B cell (primary cell): ENCODE results near the gene CHMP6. TPM values are rescaled to one million over a fixed set of nuclear protein-coding genes. Genes with fewer than 3 reads are reported as not detected.

Source experiments
- ATAC-seq: fragments of 200-7000 bp; cut with Tn5 transposase; one replicate; pipeline ENCODE4 v1.10.0; 2021; ENCODE audit warnings: low read depth, mild to moderate bottlenecking, moderate number of reproducible peaks, moderate library complexity
- CTCF ChIA-PET: fragments of 350-600 bp; sonication (Branson Sonifier 250); formaldehyde crosslinking; loops from one replicate; lab custom pipeline; 2021; ENCODE audit warnings: antibody characterized with exemption, inconsistent platforms; lab: Charles Lee
- POLR2A ChIA-PET: fragments of 350-600 bp; sonication (Branson Sonifier 250); formaldehyde crosslinking; loops from one replicate; lab custom pipeline; 2021; ENCODE audit warnings: antibody characterized with exemption; lab: Charles Lee
- DNase-seq: peaks from one replicate; pipeline ENCODE4 v3.0.0; 2013
- H2AFZ ChIP-seq: 2 replicates; pipeline ENCODE4 v1.6.1; 2012; ENCODE audit warnings: mild to moderate bottlenecking, low read depth, low read length; ENCODE audit not compliant: insufficient read depth, poor library complexity, severe bottlenecking
- H3K27ac ChIP-seq, 2 donors: 1 replicate in 1 of 2; 2 replicates in 1 of 2; pipeline ENCODE4 v1.5.1; 2012 to 2013; ENCODE audit warnings: low read length in 2 of 2, mild to moderate bottlenecking in 2 of 2, moderate library complexity in 1 of 2
- H3K27me3 ChIP-seq, 4 experiments: fragments of 200-600 bp in 1 of 4; sonication (generic) in 1 of 4; replicated peaks in 1 of 4; 1 replicate in 2 of 4; 2 replicates in 2 of 4; pipeline versions ENCODE4 v1.6.1 to v1.7.0; 2013 to 2016; ENCODE audit warnings: low read length in 3 of 4, mild to moderate bottlenecking in 2 of 4, mixed read lengths in 1 of 4, moderate library complexity in 1 of 4; ENCODE audit not compliant: insufficient read depth in 4 of 4, control insufficient read depth in 3 of 4; ENCODE audit errors: control extremely low read depth in 1 of 4
- H3K36me3 ChIP-seq, 2 experiments: replicated peaks in 1 of 2; 1 replicate in 1 of 2; 2 replicates in 1 of 2; pipeline versions ENCODE4 v1.6.1 to v1.7.1; 2013; ENCODE audit warnings: low read length in 1 of 2; ENCODE audit not compliant: insufficient read depth in 2 of 2, control insufficient read depth in 1 of 2; ENCODE audit errors: control extremely low read depth in 1 of 2, extremely low read depth in 1 of 2
- H3K4me1 ChIP-seq, 2 donors: fragments of 200-600 bp in 1 of 2; sonication (generic) in 1 of 2; 1 replicate in 1 of 2; 2 replicates in 1 of 2; pipeline versions ENCODE4 v1.5.1 to v1.6.1; 2013 to 2017; ENCODE audit warnings: low read length in 2 of 2; ENCODE audit not compliant: control insufficient read depth in 2 of 2, insufficient read depth in 2 of 2
- H3K4me2 ChIP-seq: replicated peaks from 2 replicates; pipeline ENCODE3; 2012; ENCODE audit warnings: mild to moderate bottlenecking, low read depth, low read length; ENCODE audit not compliant: poor library complexity, severe bottlenecking
- H3K4me3 ChIP-seq, 5 experiments: fragments of 200-600 bp in 1 of 5; sonication (generic) in 1 of 5; 1 replicate in 3 of 5; 2 replicates in 2 of 5; pipeline versions ENCODE4 v1.5.1 to v1.7.0; 2011 to 2016; ENCODE audit warnings: low read length in 4 of 5, mild to moderate bottlenecking in 4 of 5, low read depth in 2 of 5, control low read depth in 1 of 5, moderate library complexity in 1 of 5; ENCODE audit not compliant: insufficient read depth in 1 of 5; ENCODE audit errors: control extremely low read depth in 1 of 5, extremely low read depth in 1 of 5
- H3K79me2 ChIP-seq: fragments of 200-600 bp; sonication (generic); one replicate; pipeline ENCODE4 v1.6.0; 2016; ENCODE audit warnings: low read length; ENCODE audit not compliant: control insufficient read depth, insufficient read depth
- H3K9ac ChIP-seq: fragments of 200-600 bp; sonication (generic); 2 replicates; pipeline ENCODE4 v1.6.1; 2017; ENCODE audit warnings: mild to moderate bottlenecking, low read length, moderate library complexity
- H3K9me3 ChIP-seq, 3 donors: one replicate each; pipeline versions ENCODE4 v1.6.1 to v1.7.1; 2013; ENCODE audit warnings: low read length in 2 of 3; ENCODE audit not compliant: control insufficient read depth in 2 of 3, insufficient read depth in 1 of 3; ENCODE audit errors: control extremely low read depth in 1 of 3
- H4K20me1 ChIP-seq: 2 replicates; pipeline ENCODE4 v1.6.0; 2012; ENCODE audit warnings: mild to moderate bottlenecking, low read length; ENCODE audit not compliant: insufficient read depth, control insufficient read depth, poor library complexity, severe bottlenecking
- H3K27ac Mint-ChIP-seq: one replicate; pipeline ENCODE4 v1.8.0; 2021; ENCODE audit warnings: mixed read lengths
- H3K27me3 Mint-ChIP-seq: one replicate; pipeline ENCODE4 v1.8.0; 2021; ENCODE audit warnings: mixed read lengths
- H3K4me1 Mint-ChIP-seq: one replicate; pipeline ENCODE4 v1.8.0; 2021; ENCODE audit warnings: mixed read lengths
- H3K4me3 Mint-ChIP-seq: one replicate; pipeline ENCODE4 v1.8.0; 2021; ENCODE audit warnings: mixed read lengths
- H3K9me3 Mint-ChIP-seq: one replicate; pipeline ENCODE4 v1.8.0; 2022; ENCODE audit warnings: mixed read lengths; ENCODE audit not compliant: insufficient read depth
- EZH2 ChIP-seq: IDR thresholded peaks from 2 replicates; pipeline ENCODE4 v1.6.1; 2012; ENCODE audit warnings: borderline replicate concordance, low read depth, mild to moderate bottlenecking, moderate library complexity, low read length; ENCODE audit not compliant: insufficient read depth, poor library complexity, severe bottlenecking
- WGBS: methylation state at CpG from one replicate; pipeline ENCODE4 v1.1.5; 2013; ENCODE audit warnings: missing lambda C conversion rate; ENCODE audit not compliant: insufficient coverage; 5-methylcytosine and 5-hydroxymethylcytosine counted together
- intact Hi-C: fragments of 100-400 bp; cut with micrococcal nuclease; formaldehyde crosslinking; loops from one replicate; pipeline ENCODE4 v1.10.0; 2022
- polyA plus RNA-seq: library from polyadenylated mRNA; depleted of rRNA; stranded (reverse); fragments of >200 nt; gene quantifications from 2 replicates; pipeline ENCODE4 v1.2.3, GENCODE V29; 2012
- total RNA-seq, 2 donors: library from RNA; stranded (reverse); fragments of 120-200 nt in 1 of 2; gene quantifications; 1 replicate in 1 of 2; 2 replicates in 1 of 2; pipeline versions ENCODE4 v1.2.3 to v1.2.4, GENCODE V29; 2013 to 2022
- TF ChIP-seq, protein P1 (sequence below): fragments of 200-600 bp; IDR thresholded peaks from one replicate; pipeline ENCODE4 v1.8.0; 2022; ENCODE audit warnings: antibody characterized with exemption, mild to moderate bottlenecking

CHMP6 gene
- total and polyA plus RNA-seq, 2 donors (not counting 1 experiment from before 2014, with no cell fraction given): 21.2 to 46.2 TPM

DNA sequence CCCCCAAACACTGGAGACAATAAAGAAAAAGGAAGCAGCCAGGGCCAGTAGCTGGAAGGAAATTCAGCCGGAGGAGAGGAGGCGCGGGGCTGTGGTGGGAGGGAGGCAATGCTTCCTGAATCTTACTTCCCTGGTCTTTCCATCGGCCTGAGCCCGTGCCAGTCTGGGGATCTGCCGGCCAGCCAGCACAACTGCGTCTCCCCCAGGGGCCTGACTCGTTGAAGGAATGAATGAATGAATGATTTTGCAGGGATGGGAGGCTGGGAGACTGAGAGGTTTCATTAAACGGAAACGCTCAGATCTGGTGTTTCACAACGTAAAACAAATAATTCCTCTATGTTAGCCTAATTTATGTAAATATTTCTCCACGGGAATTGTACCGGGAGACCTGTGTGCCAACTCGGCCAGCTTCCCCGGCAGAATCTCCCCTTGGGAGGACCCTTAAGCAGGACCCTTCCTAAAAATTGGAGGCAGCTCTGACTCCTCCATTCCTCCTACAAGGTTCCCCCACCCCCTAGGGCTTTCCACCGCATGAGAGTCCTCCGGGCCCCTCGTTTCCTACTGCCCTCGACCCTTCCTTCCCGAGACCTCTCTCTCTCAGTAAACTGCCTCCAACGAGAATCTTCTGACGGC lies 42.0 kb downstream of the CHMP6 start:
- Histone ChIP-seq H4K20me1 (no peaks in the 10 kb centered on the region), H3K4me3 (peak overlapping the region in 3 of 5 experiments; percentile 21 to 52 (median 46)), H3K79me2 (no peaks in the 10 kb centered on the region), H3K27ac (no peak overlapping the region), H3K4me1 (peaks cover 12 to 16% of the 10 kb centered on the region in 2 donors), H3K4me2 (peak overlapping the region; percentile 90), H2AFZ (peak overlapping the region; percentile 61), H3K27me3 (peaks cover 0 to 63% (median 15%) of the 10 kb centered on the region in 4 experiments), H3K9me3 (peaks cover 0 to 9% (median 0%) of the 10 kb centered on the region in 3 donors), H3K9ac (peak overlapping the region; percentile 62), H3K36me3 (no peaks in the 10 kb centered on the region)
- CTCF ChIA-PET: interaction anchor here (1.0 to 1.9 kb wide), 2 partner anchors 10 to 13 kb away, joined by 5 to 8 read pairs; no protein-coding TSS in a partner anchor
- TF ChIP-seq, protein P1, sequence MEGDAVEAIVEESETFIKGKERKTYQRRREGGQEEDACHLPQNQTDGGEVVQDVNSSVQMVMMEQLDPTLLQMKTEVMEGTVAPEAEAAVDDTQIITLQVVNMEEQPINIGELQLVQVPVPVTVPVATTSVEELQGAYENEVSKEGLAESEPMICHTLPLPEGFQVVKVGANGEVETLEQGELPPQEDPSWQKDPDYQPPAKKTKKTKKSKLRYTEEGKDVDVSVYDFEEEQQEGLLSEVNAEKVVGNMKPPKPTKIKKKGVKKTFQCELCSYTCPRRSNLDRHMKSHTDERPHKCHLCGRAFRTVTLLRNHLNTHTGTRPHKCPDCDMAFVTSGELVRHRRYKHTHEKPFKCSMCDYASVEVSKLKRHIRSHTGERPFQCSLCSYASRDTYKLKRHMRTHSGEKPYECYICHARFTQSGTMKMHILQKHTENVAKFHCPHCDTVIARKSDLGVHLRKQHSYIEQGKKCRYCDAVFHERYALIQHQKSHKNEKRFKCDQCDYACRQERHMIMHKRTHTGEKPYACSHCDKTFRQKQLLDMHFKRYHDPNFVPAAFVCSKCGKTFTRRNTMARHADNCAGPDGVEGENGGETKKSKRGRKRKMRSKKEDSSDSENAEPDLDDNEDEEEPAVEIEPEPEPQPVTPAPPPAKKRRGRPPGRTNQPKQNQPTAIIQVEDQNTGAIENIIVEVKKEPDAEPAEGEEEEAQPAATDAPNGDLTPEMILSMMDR: no peak
- POLR2A ChIA-PET: no interaction called here
- Mint-ChIP-seq H3K4me3 (peak overlapping the region; percentile 82), H3K9me3 (no peaks in the 10 kb centered on the region), H3K27me3 (peaks cover 59% of the 10 kb centered on the region), H3K27ac (no peak overlapping the region), H3K4me1 (peaks cover 13% of the 10 kb centered on the region)
- intact Hi-C loops: loop anchor here (2.0 to 5.0 kb wide), 2 partner anchors 15 to 41 kb away; partner anchors contain the start of gene CHMP6
- DNase-seq: no peak
- ATAC-seq: no peak
- WGBS: 6% methylated on average over 17 of the region's 22 CpGs

DNA sequence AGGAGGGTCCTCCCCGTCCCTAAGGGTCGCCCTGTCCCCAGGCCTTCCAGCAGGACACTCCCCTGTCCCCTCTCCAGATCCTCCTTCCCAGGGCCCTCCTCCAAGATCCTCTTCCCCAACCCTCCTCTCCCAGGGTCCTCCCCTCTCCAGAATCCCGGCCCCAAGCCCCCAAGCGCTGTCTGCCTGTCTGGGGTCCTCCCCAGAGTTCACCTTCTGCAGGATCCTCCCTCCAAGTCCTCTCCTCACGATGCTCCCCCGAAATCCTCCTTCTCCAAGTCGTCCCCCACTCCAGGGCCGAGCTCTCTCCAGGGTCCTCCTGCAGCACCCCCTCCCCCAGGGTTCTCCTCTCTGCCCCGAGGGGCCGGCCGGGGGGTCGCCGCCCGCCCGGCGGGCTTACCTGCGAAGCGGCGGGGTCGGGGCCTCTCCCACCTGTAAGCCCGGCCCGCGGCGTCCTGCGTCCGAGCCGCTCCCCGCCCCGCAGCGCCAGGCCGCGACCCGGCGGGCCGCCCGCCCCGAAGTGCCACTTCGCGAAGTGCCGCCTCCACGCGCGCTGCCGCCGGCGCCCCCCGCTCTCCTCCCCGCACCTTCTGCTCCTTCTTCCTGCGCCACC lies 42.6 kb downstream of the CHMP6 start:
- peak overlapping the region; percentile 17 to 52 (median 46) for H3K4me3 ChIP-seq
- ChIA-PET POLR2A (interaction anchor here (0.6 kb wide), 1 partner anchor 11 kb away, joined by 3 read pairs; no protein-coding TSS in a partner anchor), CTCF (no interaction called here)
- TF ChIP-seq, protein P1: no peak
- no peak for TF ChIP-seq EZH2
- H3K79me2 ChIP-seq: no peaks in the 10 kb centered on the region
- ATAC-seq: peak; percentile 8
- intact Hi-C loops: loop anchor here (2.0 to 5.0 kb wide), 2 partner anchors 15 to 42 kb away; partner anchors contain the start of gene CHMP6
- peak overlapping the region; percentile 62 for H3K9ac ChIP-seq
- peak overlapping the region; percentile 90 for H3K4me2 ChIP-seq
- no peaks in the 10 kb centered on the region for H3K9me3 Mint-ChIP-seq
- peaks cover 13% of the 10 kb centered on the region for H3K4me1 Mint-ChIP-seq
- peaks cover 0 to 9% (median 0%) of the 10 kb centered on the region in 3 donors for H3K9me3 ChIP-seq
- no peaks in the 10 kb centered on the region for H4K20me1 ChIP-seq
- DNase-seq: no peak
- peaks cover 12 to 16% of the 10 kb centered on the region in 2 donors for H3K4me1 ChIP-seq
- H2AFZ ChIP-seq: peak overlapping the region; percentile 61
- no peak overlapping the region for H3K27ac Mint-ChIP-seq
- WGBS: 2% methylated on average over 47 of the region's 49 CpGs
- H3K36me3 ChIP-seq: no peaks in the 10 kb centered on the region
- peaks cover 55% of the 10 kb centered on the region for H3K27me3 Mint-ChIP-seq
- H3K27me3 ChIP-seq: peaks cover 0 to 64% (median 14%) of the 10 kb centered on the region in 4 experiments
- H3K27ac ChIP-seq: no peak overlapping the region
- H3K4me3 Mint-ChIP-seq: peak overlapping the region; percentile 82
